HG02970 (cell line): ENCODE measurements around the gene LAMP1.
"Not testable (repeated sequence)": the region's sequence is repeated elsewhere in the genome, so short reads cannot be mapped to it uniquely, and the experiment has no call there.

Experiments used
- ATAC-seq: cut with Tn5 transposase; IDR thresholded peaks from one replicate; pipeline ENCODE4 v1.9.1; 2021; ENCODE audit warnings: mild to moderate bottlenecking, moderate library complexity, moderate number of reproducible peaks; ENCODE audit not compliant: unreplicated experiment, low FRiP score

Gene LAMP1

GRCh38 chr13:113324398-113324797 lies 27.4 kb downstream of the LAMP1 start:
- ATAC-seq, result no peak

- no peak for ATAC-seq
Measured at GRCh38 chr13:113325779-113326178, 28.7 kb downstream of the LAMP1 start.

GRCh38 chr13:113327391-113327765 lies 30.3 kb downstream of the LAMP1 start:
- ATAC-seq, result no peak

GRCh38 chr13:113327766-113328471 lies 30.9 kb downstream of the LAMP1 start:
- ATAC-seq, result no peak

GRCh38 chr13:113328851-113329250 lies 31.8 kb downstream of the LAMP1 start:
- no peak for ATAC-seq

GRCh38 chr13:113329656-113330312 lies 32.7 kb downstream of the LAMP1 start:
- ATAC-seq, result no peak

- ATAC-seq, result no peak
Measured at GRCh38 chr13:113332615-113333014, 35.6 kb downstream of the LAMP1 start.

GRCh38 chr13:113333076-113333475 lies 36.0 kb downstream of the LAMP1 start:
- no peak for ATAC-seq

- no peak for ATAC-seq
Measured at GRCh38 chr13:113337556-113337955, 40.5 kb downstream of the LAMP1 start.

- ATAC-seq, result no peak
Measured at GRCh38 chr13:113337976-113338375, 40.9 kb downstream of the LAMP1 start.

- no peak for ATAC-seq
Measured at GRCh38 chr13:113338451-113338850, 41.4 kb downstream of the LAMP1 start.

- no peak for ATAC-seq
Measured at GRCh38 chr13:113342820-113343691, 46.0 kb downstream of the LAMP1 start.

- no peak for ATAC-seq
Measured at GRCh38 chr13:113343692-113343968, 46.6 kb downstream of the LAMP1 start.

- ATAC-seq, result no peak
Measured at GRCh38 chr13:113345486-113345885, 48.4 kb downstream of the LAMP1 start.

- ATAC-seq, result not testable (repeated sequence)
Measured at GRCh38 chr13:113347736-113348225, 50.7 kb downstream of the LAMP1 start.

GRCh38 chr13:113348591-113348990 lies 51.6 kb downstream of the LAMP1 start:
- no peak for ATAC-seq

GRCh38 chr13:113349050-113349449 lies 52.0 kb downstream of the LAMP1 start:
- ATAC-seq, result no peak

GRCh38 chr13:113349491-113349890 lies 52.5 kb downstream of the LAMP1 start:
- no peak for ATAC-seq

GRCh38 chr13:113350065-113350937 lies 53.3 kb downstream of the LAMP1 start:
- no peak for ATAC-seq

GRCh38 chr13:113350938-113351335 lies 53.9 kb downstream of the LAMP1 start:
- ATAC-seq, result no peak
